A673 (cell line): ENCODE results near the gene ZNF679.

Experiments
- EZH2 ChIP-seq: fragments of 200-600 bp; sonication (generic); IDR thresholded peaks from 2 replicates; pipeline ENCODE4 v1.6.1; 2017; ENCODE audit warnings: borderline replicate concordance, low read depth, mild to moderate bottlenecking, mixed read lengths, antibody characterized with exemption, low read length; ENCODE audit not compliant: poor library complexity, severe bottlenecking
- TF ChIP-seq, protein P1 (sequence below): fragments of 300-800, 200-600 bp; sonication (generic); conservative IDR thresholded peaks from 2 replicates; pipeline ENCODE4 v1.5.1; 2017; ENCODE audit warnings: low read depth, mild to moderate bottlenecking, antibody characterized with exemption, low read length, moderate library complexity, mixed read lengths

DNA sequence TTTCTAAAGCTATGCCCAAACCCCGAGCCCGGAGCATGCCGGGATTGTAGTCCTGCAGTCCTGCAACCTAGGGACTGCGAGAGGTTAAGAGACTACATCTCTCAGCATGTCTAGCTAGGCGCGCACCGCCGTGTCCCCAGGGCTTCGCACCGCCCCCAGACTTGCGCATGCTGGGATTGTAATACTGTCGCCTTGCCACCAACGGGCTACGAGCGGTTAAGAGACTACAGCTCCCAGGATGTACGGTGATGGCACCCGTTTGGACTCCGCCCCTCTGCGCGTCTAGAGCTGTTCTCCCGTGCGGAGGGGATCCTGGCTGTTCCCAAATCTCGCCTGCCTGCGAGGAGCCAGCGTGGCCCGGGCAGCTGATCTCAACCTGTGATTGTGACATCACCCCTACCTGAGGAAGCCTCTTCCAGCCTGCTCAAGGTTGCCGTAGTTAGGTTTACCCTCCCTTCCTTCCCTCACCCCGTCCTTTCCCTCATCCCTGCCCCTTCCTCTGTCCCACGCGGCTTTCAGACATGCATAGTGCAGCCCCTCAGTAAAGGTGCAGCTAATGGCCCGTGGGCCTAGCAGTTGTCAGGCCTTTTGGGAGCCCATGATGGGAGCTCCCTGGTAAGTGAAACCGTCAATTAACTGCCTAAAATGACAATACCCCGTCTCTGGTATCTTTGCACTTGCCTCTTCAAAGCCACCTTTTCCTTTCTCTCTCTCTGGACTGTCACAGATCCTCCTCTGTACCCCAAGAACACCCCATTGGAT is 79.2 kb downstream of the ZNF679 start:
- TF ChIP-seq, protein P1, sequence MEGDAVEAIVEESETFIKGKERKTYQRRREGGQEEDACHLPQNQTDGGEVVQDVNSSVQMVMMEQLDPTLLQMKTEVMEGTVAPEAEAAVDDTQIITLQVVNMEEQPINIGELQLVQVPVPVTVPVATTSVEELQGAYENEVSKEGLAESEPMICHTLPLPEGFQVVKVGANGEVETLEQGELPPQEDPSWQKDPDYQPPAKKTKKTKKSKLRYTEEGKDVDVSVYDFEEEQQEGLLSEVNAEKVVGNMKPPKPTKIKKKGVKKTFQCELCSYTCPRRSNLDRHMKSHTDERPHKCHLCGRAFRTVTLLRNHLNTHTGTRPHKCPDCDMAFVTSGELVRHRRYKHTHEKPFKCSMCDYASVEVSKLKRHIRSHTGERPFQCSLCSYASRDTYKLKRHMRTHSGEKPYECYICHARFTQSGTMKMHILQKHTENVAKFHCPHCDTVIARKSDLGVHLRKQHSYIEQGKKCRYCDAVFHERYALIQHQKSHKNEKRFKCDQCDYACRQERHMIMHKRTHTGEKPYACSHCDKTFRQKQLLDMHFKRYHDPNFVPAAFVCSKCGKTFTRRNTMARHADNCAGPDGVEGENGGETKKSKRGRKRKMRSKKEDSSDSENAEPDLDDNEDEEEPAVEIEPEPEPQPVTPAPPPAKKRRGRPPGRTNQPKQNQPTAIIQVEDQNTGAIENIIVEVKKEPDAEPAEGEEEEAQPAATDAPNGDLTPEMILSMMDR = no peak
- no peak for TF ChIP-seq EZH2
